HepG2 (cell line): ENCODE measurements around the gene MEI1. TPM values are rescaled to one million over a fixed set of nuclear protein-coding genes. Genes with fewer than 3 reads are reported as not detected.
A peak's percentile ranks its signal among the peaks of the same experiment; 100 is the strongest.

Source experiments
- BHLHE40 ChIP-seq: IDR thresholded peaks from 2 replicates; pipeline ENCODE4 v1.6.1; 2011; ENCODE audit warnings: low read length, improper control_type of control experiment
- CEBPB ChIP-seq: IDR thresholded peaks from 2 replicates; pipeline ENCODE4 v1.6.1; 2011; ENCODE audit warnings: low read depth, low read length, improper control_type of control experiment, borderline replicate concordance
- EHMT2 ChIP-seq: fragments of 200-600 bp; sonication (generic); IDR thresholded peaks from 2 replicates; pipeline ENCODE4 v1.7.0; 2017; ENCODE audit warnings: antibody characterized with exemption, low read depth, low read length, borderline replicate concordance
- MAZ ChIP-seq, 2 experiments: sonication (generic) in 1 of 2; formaldehyde crosslinking in 1 of 2; IDR thresholded peaks; 2 replicates each; pipeline versions ENCODE4 v1.5.0 to v1.6.1; 2012 to 2020; ENCODE audit warnings: low read depth in 2 of 2, mild to moderate bottlenecking in 2 of 2, borderline replicate concordance in 1 of 2, improper control_type of control experiment in 1 of 2, low read length in 1 of 2, missing genetic modification reagents in 1 of 2, moderate library complexity in 1 of 2
- MXD4 ChIP-seq: IDR thresholded peaks from 2 replicates; pipeline ENCODE4 v1.6.1; 2016; ENCODE audit warnings: mild to moderate bottlenecking, missing biosample characterization, missing genetic modification reagents
- NCOA5 ChIP-seq: sonication (generic); formaldehyde crosslinking; IDR thresholded peaks from 2 replicates; pipeline ENCODE4 v1.4.0; 2020; ENCODE audit warnings: missing genetic modification reagents
- SIN3B ChIP-seq: fragments of 150-350 bp; IDR thresholded peaks from 2 replicates; pipeline ENCODE4 v1.6.1; 2014; ENCODE audit warnings: low read length
- SNAI1 ChIP-seq: sonication (generic); formaldehyde crosslinking; IDR thresholded peaks from 2 replicates; pipeline ENCODE4 v1.5.0; 2020; ENCODE audit warnings: mild to moderate bottlenecking, missing genetic modification reagents, borderline replicate concordance
- STAT5B ChIP-seq: sonication (generic); formaldehyde crosslinking; IDR thresholded peaks from 2 replicates; pipeline ENCODE4 v1.4.0; 2020; ENCODE audit warnings: missing genetic modification reagents
- TBX3 ChIP-seq: fragments of 450-650 bp; IDR thresholded peaks from 2 replicates; pipeline ENCODE4 v1.6.1; 2017; ENCODE audit warnings: antibody characterized with exemption, mild to moderate bottlenecking, inconsistent platforms, borderline replicate concordance
- TGIF2 ChIP-seq: IDR thresholded peaks from 2 replicates; pipeline ENCODE4 v1.6.1; 2016; ENCODE audit warnings: control low read depth, missing compliant biosample characterization
- ZFP90 ChIP-seq: sonication (generic); formaldehyde crosslinking; IDR thresholded peaks from 2 replicates; pipeline ENCODE4 v1.8.0; 2022; ENCODE audit warnings: missing genetic modification reagents, mild to moderate bottlenecking, inconsistent platforms, borderline replicate concordance
- ZNF382 ChIP-seq: sonication (generic); formaldehyde crosslinking; IDR thresholded peaks from 2 replicates; pipeline ENCODE4 v1.5.0; 2020; ENCODE audit warnings: missing genetic modification reagents, mild to moderate bottlenecking, borderline replicate concordance
- ZNF720 ChIP-seq: sonication (generic); formaldehyde crosslinking; IDR thresholded peaks from 2 replicates; pipeline ENCODE4 v1.4.0; 2020; ENCODE audit warnings: missing genetic modification reagents
- ZSCAN21 ChIP-seq: sonication (generic); formaldehyde crosslinking; IDR thresholded peaks from 2 replicates; pipeline ENCODE4 v1.8.0; 2022; ENCODE audit warnings: mild to moderate bottlenecking, missing genetic modification reagents, moderate library complexity, borderline replicate concordance
- polyA plus RNA-seq, 8 experiments: library from polyadenylated mRNA; depleted of rRNA in 3 of 8; stranded (reverse) in 7 of 8; unstranded in 1 of 8; fragments of >200 nt; fragmentation: Illumina TruSeq in 4 of 8; extraction: Trizol in 4 of 8; gene quantifications; 2 replicates each; pipeline versions ENCODE4 v1.2.1 to v1.2.3, GENCODE V29; 2011 to 2016; ENCODE audit warnings: low read depth in 4 of 8, missing spikeins in 1 of 8, mixed read lengths in 1 of 8; ENCODE audit not compliant: insufficient read depth in 1 of 8
- total RNA-seq, 5 experiments: library from RNA; depleted of rRNA; stranded (reverse); fragments of >200 nt; fragmentation: Illumina TruSeq; extraction: Trizol; gene quantifications; 2 replicates each; pipeline ENCODE4 v1.2.3, GENCODE V29; 2016; ENCODE audit warnings: low read depth in 1 of 5
- TF ChIP-seq, protein P1 (sequence below): sonication (generic); formaldehyde crosslinking; IDR thresholded peaks from 2 replicates; pipeline ENCODE4 v1.5.0; 2020; ENCODE audit warnings: missing genetic modification reagents, mild to moderate bottlenecking, borderline replicate concordance
- TF ChIP-seq, protein P2 (sequence below), 2 experiments: fragments of 450-650 bp in 1 of 2; sonication (generic) in 1 of 2; formaldehyde crosslinking in 1 of 2; IDR thresholded peaks; 2 replicates each; pipeline versions ENCODE4 v1.6.1 to v1.8.0; 2016 to 2022; ENCODE audit warnings: antibody characterized with exemption in 1 of 2, mild to moderate bottlenecking in 1 of 2, missing genetic modification reagents in 1 of 2
- TF ChIP-seq, protein P3 (sequence below): sonication (generic); formaldehyde crosslinking; IDR thresholded peaks from 2 replicates; pipeline ENCODE4 v1.5.1; 2020; ENCODE audit warnings: missing genetic modification reagents, mild to moderate bottlenecking, borderline replicate concordance

MEI1 gene
- total and polyA plus RNA-seq, 2 of the 13 experiments (the other 11 are each of a cell fraction or from before 2014, with no cell fraction given), result 0.75 to 1.9 TPM

DNA sequence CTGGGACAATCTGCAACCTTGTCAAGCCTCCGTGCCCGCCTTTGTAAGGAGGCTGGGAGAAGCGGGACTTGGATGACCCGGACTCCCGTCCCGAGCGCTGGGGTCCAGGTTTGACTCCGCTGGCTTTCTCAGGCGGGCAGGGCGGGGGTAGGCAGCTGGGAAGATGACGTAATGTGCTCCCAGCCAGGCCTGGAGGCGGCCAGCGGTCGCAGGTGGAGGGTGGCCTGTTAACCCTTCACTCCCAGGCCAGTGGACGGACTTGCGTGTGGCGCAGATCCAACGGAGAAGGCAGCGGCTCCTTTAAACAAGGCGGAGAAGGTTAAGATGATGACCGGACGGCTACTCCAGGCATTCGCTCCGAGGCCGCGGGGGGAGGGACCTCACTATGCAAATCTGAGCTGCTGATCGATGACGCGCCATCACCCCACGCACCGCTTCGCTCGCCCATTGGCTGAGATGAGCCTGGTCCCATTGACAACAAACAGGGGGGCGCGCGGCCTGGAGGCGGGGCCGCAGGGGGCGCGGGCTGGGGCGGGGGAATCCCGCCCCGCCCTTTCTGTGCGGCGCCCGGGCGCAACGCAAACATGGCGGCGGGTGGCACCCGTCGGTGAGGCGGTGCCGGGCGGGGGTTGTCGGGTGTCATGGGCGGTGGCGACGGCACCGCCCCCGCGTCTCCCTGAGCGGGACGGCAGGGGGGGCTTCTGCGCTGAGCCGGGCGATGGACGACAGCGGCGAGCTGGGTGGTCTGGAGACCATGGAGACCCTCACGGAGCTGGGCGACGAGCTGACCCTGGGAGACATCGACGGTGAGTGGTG is 133.5 kb downstream of the MEI1 start, which contains the start of gene SREBF2 (continued):
- TF ChIP-seq ZFP90 (CRISPR knock-in tag) (peak; percentile 64; the same call in 1 of the 2 replicates), ZNF382 (CRISPR knock-in tag) (no peak), STAT5B (CRISPR knock-in tag) (no peak), EHMT2 (no peak), CEBPB (peak; percentile 89), BHLHE40 (peak; percentile 5; the same call in 1 of the 2 replicates), TBX3 (no peak), SNAI1 (no peak), MAZ (IDR thresholded peaks at IDR 0.05; ENCODE audit: borderline replicate concordance, low read depth, low read length) (no peak; the same call in 1 of the 2 replicates), MAZ (CRISPR knock-in tag; IDR thresholded peaks at IDR 0.05; ENCODE audit: low read depth) (peak; percentile 94), TGIF2 (CRISPR knock-in tag) (0 out of 2 replicates have a peak, but pooled peaks have one; percentile 31), ZNF720 (CRISPR knock-in tag) (no peak), SIN3B (no peak), ZSCAN21 (CRISPR knock-in tag) (peak; percentile 81; the same call in 1 of the 2 replicates), NCOA5 (CRISPR knock-in tag) (no peak), MXD4 (peak; percentile 75; the same call in 1 of the 2 replicates)
- TF ChIP-seq, protein P1, sequence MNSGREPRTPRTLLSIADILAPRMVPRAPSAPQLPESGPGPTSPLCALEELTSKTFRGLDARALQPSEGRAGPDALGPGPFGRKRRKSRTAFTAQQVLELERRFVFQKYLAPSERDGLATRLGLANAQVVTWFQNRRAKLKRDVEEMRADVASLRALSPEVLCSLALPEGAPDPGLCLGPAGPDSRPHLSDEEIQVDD (CRISPR knock-in tag), result peak; percentile 23; the same call in 1 of the 2 replicates
- TF ChIP-seq, protein P2, sequence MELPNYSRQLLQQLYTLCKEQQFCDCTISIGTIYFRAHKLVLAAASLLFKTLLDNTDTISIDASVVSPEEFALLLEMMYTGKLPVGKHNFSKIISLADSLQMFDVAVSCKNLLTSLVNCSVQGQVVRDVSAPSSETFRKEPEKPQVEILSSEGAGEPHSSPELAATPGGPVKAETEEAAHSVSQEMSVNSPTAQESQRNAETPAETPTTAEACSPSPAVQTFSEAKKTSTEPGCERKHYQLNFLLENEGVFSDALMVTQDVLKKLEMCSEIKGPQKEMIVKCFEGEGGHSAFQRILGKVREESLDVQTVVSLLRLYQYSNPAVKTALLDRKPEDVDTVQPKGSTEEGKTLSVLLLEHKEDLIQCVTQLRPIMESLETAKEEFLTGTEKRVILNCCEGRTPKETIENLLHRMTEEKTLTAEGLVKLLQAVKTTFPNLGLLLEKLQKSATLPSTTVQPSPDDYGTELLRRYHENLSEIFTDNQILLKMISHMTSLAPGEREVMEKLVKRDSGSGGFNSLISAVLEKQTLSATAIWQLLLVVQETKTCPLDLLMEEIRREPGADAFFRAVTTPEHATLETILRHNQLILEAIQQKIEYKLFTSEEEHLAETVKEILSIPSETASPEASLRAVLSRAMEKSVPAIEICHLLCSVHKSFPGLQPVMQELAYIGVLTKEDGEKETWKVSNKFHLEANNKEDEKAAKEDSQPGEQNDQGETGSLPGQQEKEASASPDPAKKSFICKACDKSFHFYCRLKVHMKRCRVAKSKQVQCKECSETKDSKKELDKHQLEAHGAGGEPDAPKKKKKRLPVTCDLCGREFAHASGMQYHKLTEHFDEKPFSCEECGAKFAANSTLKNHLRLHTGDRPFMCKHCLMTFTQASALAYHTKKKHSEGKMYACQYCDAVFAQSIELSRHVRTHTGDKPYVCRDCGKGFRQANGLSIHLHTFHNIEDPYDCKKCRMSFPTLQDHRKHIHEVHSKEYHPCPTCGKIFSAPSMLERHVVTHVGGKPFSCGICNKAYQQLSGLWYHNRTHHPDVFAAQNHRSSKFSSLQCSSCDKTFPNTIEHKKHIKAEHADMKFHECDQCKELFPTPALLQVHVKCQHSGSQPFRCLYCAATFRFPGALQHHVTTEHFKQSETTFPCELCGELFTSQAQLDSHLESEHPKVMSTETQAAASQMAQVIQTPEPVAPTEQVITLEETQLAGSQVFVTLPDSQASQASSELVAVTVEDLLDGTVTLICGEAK (IDR thresholded peaks at IDR 0.05), result no peak
- TF ChIP-seq, protein P2 (CRISPR knock-in tag; IDR thresholded peaks at IDR 0.05), result no peak
- TF ChIP-seq, protein P3, sequence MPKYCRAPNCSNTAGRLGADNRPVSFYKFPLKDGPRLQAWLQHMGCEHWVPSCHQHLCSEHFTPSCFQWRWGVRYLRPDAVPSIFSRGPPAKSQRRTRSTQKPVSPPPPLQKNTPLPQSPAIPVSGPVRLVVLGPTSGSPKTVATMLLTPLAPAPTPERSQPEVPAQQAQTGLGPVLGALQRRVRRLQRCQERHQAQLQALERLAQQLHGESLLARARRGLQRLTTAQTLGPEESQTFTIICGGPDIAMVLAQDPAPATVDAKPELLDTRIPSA (CRISPR knock-in tag), result no peak
